ENCODE data around the gene LGALS3BP. TPM values are rescaled to one million over a fixed set of nuclear protein-coding genes. Genes with fewer than 3 reads are reported as not detected.

LGALS3BP gene
- total and polyA plus RNA-seq, 2 of the 13 experiments (the other 11 are each of a cell fraction or from before 2014, with no cell fraction given): 137 to 332 TPM

DNA sequence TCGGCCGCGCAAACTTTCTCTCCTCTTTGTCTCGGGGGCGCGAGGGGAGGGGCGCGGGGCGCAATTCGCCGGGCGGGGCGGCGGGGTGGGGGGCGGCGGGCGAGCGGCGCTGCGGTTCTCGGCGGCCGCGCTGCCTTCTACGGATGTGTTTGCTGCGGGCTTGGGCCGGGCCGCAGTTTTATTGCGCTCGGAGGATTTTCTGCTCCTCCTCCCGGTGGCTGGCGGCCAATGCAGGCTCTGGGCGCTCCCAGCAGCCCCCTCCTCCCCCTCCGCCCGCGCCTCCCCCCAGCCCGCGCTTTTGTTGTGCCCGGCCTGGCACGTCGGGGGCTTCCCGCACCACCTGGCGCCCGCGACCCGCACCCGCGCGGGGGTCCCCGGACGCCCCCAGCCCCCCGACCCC is 54.5 kb downstream of the LGALS3BP start, which contains the start of gene TIMP2 (continued):
- no peak for TF ChIP-seq ZNF589 (CRISPR knock-in tag; conservative IDR thresholded peaks at IDR 0.05)
- TF ChIP-seq SP4 (CRISPR knock-in tag; IDR thresholded peaks at IDR 0.05): 0 out of 2 replicates have a peak, but pooled peaks have one; percentile 28
- no peak for TF ChIP-seq CREB1 (IDR thresholded peaks at IDR 0.05)
- TF ChIP-seq CREB1 (CRISPR knock-in tag; IDR thresholded peaks at IDR 0.05): no peak
- TF ChIP-seq FOXK1 (CRISPR knock-in tag; IDR thresholded peaks at IDR 0.05; ENCODE audit: borderline replicate concordance, low read depth): no peak
- TF ChIP-seq ZNF337 (CRISPR knock-in tag; IDR thresholded peaks at IDR 0.05; ENCODE audit: borderline replicate concordance, low read depth): no peak
- TF ChIP-seq ZNF879 (CRISPR knock-in tag; IDR thresholded peaks at IDR 0.05): 0 out of 2 replicates have a peak, but pooled peaks have one; percentile 3
- no peak for TF ChIP-seq DBP (CRISPR knock-in tag; IDR thresholded peaks at IDR 0.05; ENCODE audit: not compliant biosample characterization)
- TF ChIP-seq, protein P1, sequence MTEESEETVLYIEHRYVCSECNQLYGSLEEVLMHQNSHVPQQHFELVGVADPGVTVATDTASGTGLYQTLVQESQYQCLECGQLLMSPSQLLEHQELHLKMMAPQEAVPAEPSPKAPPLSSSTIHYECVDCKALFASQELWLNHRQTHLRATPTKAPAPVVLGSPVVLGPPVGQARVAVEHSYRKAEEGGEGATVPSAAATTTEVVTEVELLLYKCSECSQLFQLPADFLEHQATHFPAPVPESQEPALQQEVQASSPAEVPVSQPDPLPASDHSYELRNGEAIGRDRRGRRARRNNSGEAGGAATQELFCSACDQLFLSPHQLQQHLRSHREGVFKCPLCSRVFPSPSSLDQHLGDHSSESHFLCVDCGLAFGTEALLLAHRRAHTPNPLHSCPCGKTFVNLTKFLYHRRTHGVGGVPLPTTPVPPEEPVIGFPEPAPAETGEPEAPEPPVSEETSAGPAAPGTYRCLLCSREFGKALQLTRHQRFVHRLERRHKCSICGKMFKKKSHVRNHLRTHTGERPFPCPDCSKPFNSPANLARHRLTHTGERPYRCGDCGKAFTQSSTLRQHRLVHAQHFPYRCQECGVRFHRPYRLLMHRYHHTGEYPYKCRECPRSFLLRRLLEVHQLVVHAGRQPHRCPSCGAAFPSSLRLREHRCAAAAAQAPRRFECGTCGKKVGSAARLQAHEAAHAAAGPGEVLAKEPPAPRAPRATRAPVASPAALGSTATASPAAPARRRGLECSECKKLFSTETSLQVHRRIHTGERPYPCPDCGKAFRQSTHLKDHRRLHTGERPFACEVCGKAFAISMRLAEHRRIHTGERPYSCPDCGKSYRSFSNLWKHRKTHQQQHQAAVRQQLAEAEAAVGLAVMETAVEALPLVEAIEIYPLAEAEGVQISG (CRISPR knock-in tag; IDR thresholded peaks at IDR 0.05): peak; percentile 4; the same call in 1 of the 2 replicates
- 0 out of 2 replicates have a peak, but pooled peaks have one; percentile 42 for TF ChIP-seq HOXA5 (CRISPR knock-in tag; IDR thresholded peaks at IDR 0.05)
- TF ChIP-seq ZNF253 (CRISPR knock-in tag; IDR thresholded peaks at IDR 0.05; ENCODE audit: borderline replicate concordance): no peak
- TF ChIP-seq MYNN (CRISPR knock-in tag; IDR thresholded peaks at IDR 0.05; ENCODE audit: low read depth): no peak
- TF ChIP-seq, protein P2, sequence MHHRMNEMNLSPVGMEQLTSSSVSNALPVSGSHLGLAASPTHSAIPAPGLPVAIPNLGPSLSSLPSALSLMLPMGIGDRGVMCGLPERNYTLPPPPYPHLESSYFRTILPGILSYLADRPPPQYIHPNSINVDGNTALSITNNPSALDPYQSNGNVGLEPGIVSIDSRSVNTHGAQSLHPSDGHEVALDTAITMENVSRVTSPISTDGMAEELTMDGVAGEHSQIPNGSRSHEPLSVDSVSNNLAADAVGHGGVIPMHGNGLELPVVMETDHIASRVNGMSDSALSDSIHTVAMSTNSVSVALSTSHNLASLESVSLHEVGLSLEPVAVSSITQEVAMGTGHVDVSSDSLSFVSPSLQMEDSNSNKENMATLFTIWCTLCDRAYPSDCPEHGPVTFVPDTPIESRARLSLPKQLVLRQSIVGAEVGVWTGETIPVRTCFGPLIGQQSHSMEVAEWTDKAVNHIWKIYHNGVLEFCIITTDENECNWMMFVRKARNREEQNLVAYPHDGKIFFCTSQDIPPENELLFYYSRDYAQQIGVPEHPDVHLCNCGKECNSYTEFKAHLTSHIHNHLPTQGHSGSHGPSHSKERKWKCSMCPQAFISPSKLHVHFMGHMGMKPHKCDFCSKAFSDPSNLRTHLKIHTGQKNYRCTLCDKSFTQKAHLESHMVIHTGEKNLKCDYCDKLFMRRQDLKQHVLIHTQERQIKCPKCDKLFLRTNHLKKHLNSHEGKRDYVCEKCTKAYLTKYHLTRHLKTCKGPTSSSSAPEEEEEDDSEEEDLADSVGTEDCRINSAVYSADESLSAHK (CRISPR knock-in tag; IDR thresholded peaks at IDR 0.05; ENCODE audit: borderline replicate concordance): no peak

Measured in HepG2 (cell line).